HepG2 (cell line): ENCODE measurements around the gene RBM8A. TPM values are rescaled to one million over a fixed set of nuclear protein-coding genes. Genes with fewer than 3 reads are reported as not detected.

ENCODE experiments used
- ATF2 ChIP-seq: sonication (generic); formaldehyde crosslinking; IDR thresholded peaks from 2 replicates; pipeline ENCODE4 v1.4.0; 2020; ENCODE audit warnings: missing genetic modification reagents
- CCDC6 ChIP-seq: sonication (generic); formaldehyde crosslinking; IDR thresholded peaks from 2 replicates; pipeline ENCODE4 v1.8.1; 2022; ENCODE audit warnings: mild to moderate bottlenecking, missing genetic modification reagents, moderate library complexity
- HDAC6 ChIP-seq: fragments of 200-600 bp; sonication (generic); IDR thresholded peaks from 2 replicates; pipeline ENCODE4 v1.7.0; 2017; ENCODE audit warnings: mild to moderate bottlenecking, antibody characterized with exemption, low read length, low read depth
- MEIS2 ChIP-seq: sonication (generic); formaldehyde crosslinking; IDR thresholded peaks from 2 replicates; pipeline ENCODE4 v1.9.0; 2021; ENCODE audit warnings: mild to moderate bottlenecking, missing genetic modification reagents
- NFIC ChIP-seq: IDR thresholded peaks from 2 replicates; pipeline ENCODE4 v1.6.1; 2012; ENCODE audit warnings: mild to moderate bottlenecking, low read length, inconsistent platforms
- SAFB2 ChIP-seq: sonication (generic); formaldehyde crosslinking; IDR thresholded peaks from 2 replicates; pipeline ENCODE4 v1.5.1; 2020; ENCODE audit warnings: missing genetic modification reagents, low read depth, mild to moderate bottlenecking, borderline replicate concordance
- SAP130 ChIP-seq: IDR thresholded peaks from 2 replicates; pipeline ENCODE4 v1.6.1; 2016; ENCODE audit warnings: low read depth
- SETDB1 ChIP-seq: sonication (generic); formaldehyde crosslinking; IDR thresholded peaks from 2 replicates; pipeline ENCODE4 v1.5.1; 2020; ENCODE audit warnings: missing genetic modification reagents, mild to moderate bottlenecking, borderline replicate concordance
- SOX6 ChIP-seq, 2 experiments: fragments of 450-650 bp in 1 of 2; sonication (generic) in 1 of 2; formaldehyde crosslinking in 1 of 2; IDR thresholded peaks; 2 replicates each; pipeline versions ENCODE4 v1.4.0 to v1.6.1; 2017 to 2020; ENCODE audit warnings: antibody characterized with exemption in 1 of 2, mild to moderate bottlenecking in 1 of 2, missing genetic modification reagents in 1 of 2
- ZNF256 ChIP-seq: sonication (generic); formaldehyde crosslinking; conservative IDR thresholded peaks from 2 replicates; pipeline ENCODE4 v1.4.0; 2020; ENCODE audit warnings: missing genetic modification reagents
- ZNF276 ChIP-seq: sonication (generic); formaldehyde crosslinking; IDR thresholded peaks from 2 replicates; pipeline ENCODE4 v1.4.0; 2020; ENCODE audit warnings: mild to moderate bottlenecking, low read depth, missing genetic modification reagents
- ZNF547 ChIP-seq: sonication (generic); formaldehyde crosslinking; IDR thresholded peaks from 2 replicates; pipeline ENCODE4 v1.5.1; 2020; ENCODE audit warnings: mild to moderate bottlenecking, missing genetic modification reagents
- ZNF563 ChIP-seq: sonication (generic); formaldehyde crosslinking; IDR thresholded peaks from 2 replicates; pipeline ENCODE4 v1.8.0; 2022; ENCODE audit warnings: mild to moderate bottlenecking, moderate library complexity, missing genetic modification reagents
- ZNF639 ChIP-seq: conservative IDR thresholded peaks from 2 replicates; pipeline ENCODE4 v1.6.1; 2018; ENCODE audit warnings: missing genetic modification reagents
- polyA plus RNA-seq, 8 experiments: library from polyadenylated mRNA; depleted of rRNA in 3 of 8; stranded (reverse) in 7 of 8; unstranded in 1 of 8; fragments of >200 nt; fragmentation: Illumina TruSeq in 4 of 8; extraction: Trizol in 4 of 8; gene quantifications; 2 replicates each; pipeline versions ENCODE4 v1.2.1 to v1.2.3, GENCODE V29; 2011 to 2016; ENCODE audit warnings: low read depth in 4 of 8, missing spikeins in 1 of 8, mixed read lengths in 1 of 8; ENCODE audit not compliant: insufficient read depth in 1 of 8
- total RNA-seq, 5 experiments: library from RNA; depleted of rRNA; stranded (reverse); fragments of >200 nt; fragmentation: Illumina TruSeq; extraction: Trizol; gene quantifications; 2 replicates each; pipeline ENCODE4 v1.2.3, GENCODE V29; 2016; ENCODE audit warnings: low read depth in 1 of 5
- TF ChIP-seq, protein P1 (sequence below): sonication (generic); formaldehyde crosslinking; IDR thresholded peaks from 2 replicates; pipeline ENCODE4 v1.9.0; 2021; ENCODE audit warnings: missing genetic modification reagents, borderline replicate concordance
- TF ChIP-seq, protein P2 (sequence below): sonication (generic); formaldehyde crosslinking; IDR thresholded peaks from 2 replicates; pipeline ENCODE4 v1.5.0; 2020; ENCODE audit warnings: missing genetic modification reagents
- TF ChIP-seq, protein P3 (sequence below): sonication (generic); formaldehyde crosslinking; IDR thresholded peaks from 2 replicates; pipeline ENCODE4 v1.5.0; 2020; ENCODE audit warnings: mild to moderate bottlenecking, missing genetic modification reagents, borderline replicate concordance

Gene RBM8A
- total and polyA plus RNA-seq, 2 of the 13 experiments (the other 11 are each of a cell fraction or from before 2014, with no cell fraction given), result 106 to 162 TPM

DNA sequence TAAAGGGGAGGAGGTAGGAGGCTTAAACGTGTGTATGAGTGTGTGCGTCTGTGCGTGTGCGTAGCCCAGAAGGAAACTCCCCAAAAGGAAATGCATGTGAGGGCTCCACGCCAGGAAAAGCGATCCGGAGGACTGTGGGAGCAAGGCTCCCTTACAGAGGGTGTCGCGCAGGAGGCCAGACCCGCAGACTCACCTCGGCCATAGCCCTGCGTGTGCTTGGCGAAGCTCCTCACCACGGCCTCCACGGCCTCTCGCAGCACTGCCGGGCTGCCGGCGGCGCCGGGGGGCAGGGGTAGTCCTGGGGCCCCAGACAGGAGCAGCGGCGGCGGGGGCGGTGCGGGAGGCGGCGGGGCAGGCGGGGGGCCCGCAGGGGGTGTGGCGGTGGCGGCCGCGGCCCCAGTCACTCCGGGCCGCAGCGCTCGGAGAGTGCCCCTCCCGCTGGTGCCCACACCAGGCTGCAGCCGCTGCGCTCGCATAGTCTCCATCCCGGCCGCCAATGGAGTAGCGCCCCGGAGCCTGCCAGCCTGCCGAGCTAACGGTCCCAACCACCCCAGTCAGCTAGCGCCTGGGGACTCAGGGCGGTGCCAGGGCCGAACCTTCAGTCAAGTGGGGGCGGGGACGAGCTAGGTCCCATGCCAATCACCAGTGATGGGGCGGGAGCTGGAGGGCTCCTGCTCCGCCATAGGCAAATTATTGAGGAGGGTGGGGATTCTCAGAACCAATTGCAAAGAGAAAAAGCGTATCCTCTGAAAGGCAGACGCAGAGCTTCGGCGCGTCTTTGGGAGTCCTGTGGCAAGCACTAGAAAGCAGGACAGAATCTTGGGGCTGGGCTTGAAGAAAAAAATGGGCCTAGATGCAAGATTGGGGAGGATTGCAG is 30.4 kb upstream of the RBM8A start, which contains the start of gene LIX1L (continued):
- no peak for TF ChIP-seq ZNF276 (CRISPR knock-in tag)
- TF ChIP-seq SAFB2, result no peak
- TF ChIP-seq CCDC6, result no peak
- TF ChIP-seq ZNF256 (CRISPR knock-in tag), result no peak
- no peak for TF ChIP-seq ZNF547 (CRISPR knock-in tag)
- peak; percentile 83 for TF ChIP-seq SAP130 (CRISPR knock-in tag)
- no peak for TF ChIP-seq ZNF639
- TF ChIP-seq, protein P1, sequence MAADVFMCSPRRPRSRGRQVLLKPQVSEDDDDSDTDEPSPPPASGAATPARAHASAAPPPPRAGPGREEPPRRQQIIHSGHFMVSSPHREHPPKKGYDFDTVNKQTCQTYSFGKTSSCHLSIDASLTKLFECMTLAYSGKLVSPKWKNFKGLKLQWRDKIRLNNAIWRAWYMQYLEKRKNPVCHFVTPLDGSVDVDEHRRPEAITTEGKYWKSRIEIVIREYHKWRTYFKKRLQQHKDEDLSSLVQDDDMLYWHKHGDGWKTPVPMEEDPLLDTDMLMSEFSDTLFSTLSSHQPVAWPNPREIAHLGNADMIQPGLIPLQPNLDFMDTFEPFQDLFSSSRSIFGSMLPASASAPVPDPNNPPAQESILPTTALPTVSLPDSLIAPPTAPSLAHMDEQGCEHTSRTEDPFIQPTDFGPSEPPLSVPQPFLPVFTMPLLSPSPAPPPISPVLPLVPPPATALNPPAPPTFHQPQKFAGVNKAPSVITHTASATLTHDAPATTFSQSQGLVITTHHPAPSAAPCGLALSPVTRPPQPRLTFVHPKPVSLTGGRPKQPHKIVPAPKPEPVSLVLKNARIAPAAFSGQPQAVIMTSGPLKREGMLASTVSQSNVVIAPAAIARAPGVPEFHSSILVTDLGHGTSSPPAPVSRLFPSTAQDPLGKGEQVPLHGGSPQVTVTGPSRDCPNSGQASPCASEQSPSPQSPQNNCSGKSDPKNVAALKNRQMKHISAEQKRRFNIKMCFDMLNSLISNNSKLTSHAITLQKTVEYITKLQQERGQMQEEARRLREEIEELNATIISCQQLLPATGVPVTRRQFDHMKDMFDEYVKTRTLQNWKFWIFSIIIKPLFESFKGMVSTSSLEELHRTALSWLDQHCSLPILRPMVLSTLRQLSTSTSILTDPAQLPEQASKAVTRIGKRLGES (CRISPR knock-in tag), result no peak
- TF ChIP-seq, protein P2, sequence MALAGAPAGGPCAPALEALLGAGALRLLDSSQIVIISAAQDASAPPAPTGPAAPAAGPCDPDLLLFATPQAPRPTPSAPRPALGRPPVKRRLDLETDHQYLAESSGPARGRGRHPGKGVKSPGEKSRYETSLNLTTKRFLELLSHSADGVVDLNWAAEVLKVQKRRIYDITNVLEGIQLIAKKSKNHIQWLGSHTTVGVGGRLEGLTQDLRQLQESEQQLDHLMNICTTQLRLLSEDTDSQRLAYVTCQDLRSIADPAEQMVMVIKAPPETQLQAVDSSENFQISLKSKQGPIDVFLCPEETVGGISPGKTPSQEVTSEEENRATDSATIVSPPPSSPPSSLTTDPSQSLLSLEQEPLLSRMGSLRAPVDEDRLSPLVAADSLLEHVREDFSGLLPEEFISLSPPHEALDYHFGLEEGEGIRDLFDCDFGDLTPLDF, result no peak
- TF ChIP-seq MEIS2 (CRISPR knock-in tag), result no peak
- TF ChIP-seq NFIC, result no peak
- TF ChIP-seq, protein P3, sequence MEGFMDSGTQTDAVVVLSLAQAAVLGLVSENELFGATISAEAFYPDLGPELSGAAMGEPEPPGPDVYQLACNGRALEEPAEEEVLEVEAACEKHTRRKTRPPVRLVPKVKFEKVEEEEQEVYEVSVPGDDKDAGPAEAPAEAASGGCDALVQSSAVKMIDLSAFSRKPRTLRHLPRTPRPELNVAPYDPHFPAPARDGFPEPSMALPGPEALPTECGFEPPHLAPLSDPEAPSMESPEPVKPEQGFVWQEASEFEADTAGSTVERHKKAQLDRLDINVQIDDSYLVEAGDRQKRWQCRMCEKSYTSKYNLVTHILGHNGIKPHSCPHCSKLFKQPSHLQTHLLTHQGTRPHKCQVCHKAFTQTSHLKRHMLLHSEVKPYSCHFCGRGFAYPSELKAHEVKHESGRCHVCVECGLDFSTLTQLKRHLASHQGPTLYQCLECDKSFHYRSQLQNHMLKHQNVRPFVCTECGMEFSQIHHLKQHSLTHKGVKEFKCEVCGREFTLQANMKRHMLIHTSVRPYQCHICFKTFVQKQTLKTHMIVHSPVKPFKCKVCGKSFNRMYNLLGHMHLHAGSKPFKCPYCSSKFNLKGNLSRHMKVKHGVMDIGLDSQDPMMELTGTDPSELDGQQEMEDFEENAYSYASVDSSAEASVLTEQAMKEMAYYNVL (CRISPR knock-in tag), result peak; percentile 18; the same call in 1 of the 2 replicates
- TF ChIP-seq SETDB1 (CRISPR knock-in tag), result no peak
- no peak for TF ChIP-seq ATF2 (CRISPR knock-in tag)
- no peak for TF ChIP-seq HDAC6
- no peak for TF ChIP-seq SOX6 (IDR thresholded peaks at IDR 0.05)
- TF ChIP-seq SOX6 (CRISPR knock-in tag; IDR thresholded peaks at IDR 0.05), result no peak; the same call in 1 of the 2 replicates
- TF ChIP-seq ZNF563, result no peak; the same call in 1 of the 2 replicates
